H7 (cell line): Measurements from ENCODE around the gene RAB38. TPM values are rescaled to one million over a fixed set of nuclear protein-coding genes. Genes with fewer than 3 reads are reported as not detected.

Experiments used
- DNase-seq: peaks from one replicate; pipeline ENCODE4 v3.0.0; 2012
- H3K27me3 ChIP-seq: 2 replicates; pipeline ENCODE4 v1.6.0; 2011; ENCODE audit warnings: mild to moderate bottlenecking, low read length; ENCODE audit not compliant: control insufficient read depth, insufficient read depth
- H3K36me3 ChIP-seq: replicated peaks from 2 replicates; pipeline ENCODE4 v1.5.1; 2011; ENCODE audit warnings: low read length; ENCODE audit not compliant: control insufficient read depth, insufficient read depth
- H3K4me3 ChIP-seq: 2 replicates; pipeline ENCODE4 v1.5.1; 2011; ENCODE audit warnings: low read depth, mild to moderate bottlenecking, control low read depth, low read length, moderate library complexity; ENCODE audit not compliant: insufficient read depth
- total RNA-seq: library from RNA; depleted of rRNA; stranded (reverse); fragments of >200 nt; shearing (Covaris generic); gene quantifications from 2 replicates; pipeline ENCODE4 v1.2.3, GENCODE V29; 2014

Gene RAB38
- total RNA-seq, 1 experiment from 2014 or later = 17.0 TPM

DNA sequence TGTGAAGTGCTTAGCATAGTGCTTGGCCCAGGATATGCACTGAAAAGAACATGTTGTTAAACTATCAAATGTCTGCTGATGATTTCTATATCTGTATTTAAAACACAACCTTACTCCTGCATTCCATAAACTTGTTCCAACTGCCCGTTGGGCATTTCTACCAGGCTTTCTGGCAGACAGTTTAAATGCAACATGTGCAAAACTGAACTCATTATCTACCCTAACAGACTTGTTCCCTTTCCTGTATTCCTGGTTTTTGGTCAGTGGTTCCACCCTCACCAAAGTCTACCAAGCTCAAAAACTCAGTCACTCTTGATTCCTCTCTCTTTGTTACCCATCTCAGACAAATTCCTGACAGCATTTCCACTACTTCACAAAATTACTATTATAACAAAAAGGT lies 6.5 kb upstream of the RAB38 start:
- Histone ChIP-seq H3K27me3 (no peaks in the 10 kb centered on the region), H3K36me3 (no peaks in the 10 kb centered on the region), H3K4me3 (no peak overlapping the region)
- DNase-seq = no peak

DNA sequence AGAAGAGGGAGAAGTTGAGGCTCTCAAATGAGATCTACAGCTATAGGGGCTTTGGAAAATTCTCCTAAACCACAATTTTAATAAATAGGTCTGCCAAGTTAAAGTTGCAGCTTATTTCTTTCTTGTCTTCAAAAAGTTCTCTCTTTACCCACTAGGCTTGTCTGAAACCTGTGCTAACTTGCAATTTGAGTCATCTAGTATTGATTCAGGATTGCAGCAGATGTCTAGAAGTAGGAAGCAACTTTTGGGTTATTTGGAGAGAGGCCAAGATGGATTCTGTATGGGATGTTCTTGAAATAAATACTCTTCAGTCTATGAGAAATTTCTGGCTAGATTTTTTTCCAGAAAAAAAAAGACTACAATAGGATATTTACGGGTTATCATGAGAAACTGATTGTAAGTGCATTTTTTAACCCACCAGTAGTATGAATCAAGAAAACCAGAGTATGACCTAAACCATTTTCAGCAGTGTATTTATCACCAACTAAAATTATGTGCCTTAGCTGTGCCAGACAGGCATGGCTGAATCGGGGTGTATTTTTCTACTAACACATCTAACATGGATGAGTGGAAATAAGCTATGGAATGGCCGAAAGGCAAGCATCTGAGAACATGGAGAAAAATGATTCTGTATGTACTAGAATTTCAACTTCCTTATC lies 4.9 kb upstream of the RAB38 start:
- no peaks in the 10 kb centered on the region for H3K36me3 ChIP-seq
- DNase-seq = no peak
- no peak overlapping the region for H3K4me3 ChIP-seq
- no peaks in the 10 kb centered on the region; the same call in 1 of the 2 replicates for H3K27me3 ChIP-seq

DNA sequence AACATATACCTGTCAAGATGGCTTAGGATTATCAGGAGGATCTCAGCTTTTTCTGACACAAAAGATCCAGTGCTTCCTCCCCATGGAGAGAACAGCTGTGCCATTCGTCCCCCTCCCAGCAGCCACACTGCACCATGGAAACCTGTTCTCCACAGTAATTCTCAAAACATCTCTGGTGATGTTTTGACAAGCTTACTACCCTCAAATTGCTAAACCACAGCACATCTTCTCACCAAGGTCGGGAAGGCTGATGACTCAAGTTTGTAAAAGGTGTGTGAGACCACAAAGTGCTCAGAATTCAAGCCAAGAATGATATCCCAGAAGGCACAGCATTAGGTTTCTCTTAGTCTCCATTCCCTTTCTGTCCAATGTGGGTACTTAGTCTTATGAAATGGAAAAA lies 3.9 kb upstream of the RAB38 start:
- no peaks in the 10 kb centered on the region for H3K36me3 ChIP-seq
- no peak overlapping the region for H3K4me3 ChIP-seq
- H3K27me3 ChIP-seq = no peaks in the 10 kb centered on the region; the same call in 1 of the 2 replicates
- DNase-seq = no peak

DNA sequence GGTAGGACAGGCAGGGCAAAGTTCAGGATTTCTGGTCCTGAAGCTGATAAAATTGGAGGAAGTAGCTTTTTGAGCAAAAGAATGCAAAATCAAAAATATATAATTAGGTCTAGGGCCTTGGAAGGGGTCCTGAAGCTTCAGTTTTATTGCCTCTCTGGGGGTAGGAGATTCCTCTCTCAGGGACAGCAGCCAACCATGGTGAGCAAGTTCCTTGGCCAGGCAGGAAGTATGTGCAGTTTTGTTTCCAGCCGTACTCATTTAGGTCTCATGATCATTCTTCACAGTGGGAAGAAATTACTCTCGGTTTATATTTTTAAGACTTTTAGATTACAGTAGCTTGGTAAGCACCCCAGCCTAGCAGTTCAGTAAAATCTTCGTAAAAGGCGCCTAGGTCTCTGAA lies 2.9 kb upstream of the RAB38 start:
- Histone ChIP-seq H3K36me3 (no peaks in the 10 kb centered on the region), H3K27me3 (no peaks in the 10 kb centered on the region; the same call in 1 of the 2 replicates), H3K4me3 (no peak overlapping the region)
- no peak for DNase-seq

DNA sequence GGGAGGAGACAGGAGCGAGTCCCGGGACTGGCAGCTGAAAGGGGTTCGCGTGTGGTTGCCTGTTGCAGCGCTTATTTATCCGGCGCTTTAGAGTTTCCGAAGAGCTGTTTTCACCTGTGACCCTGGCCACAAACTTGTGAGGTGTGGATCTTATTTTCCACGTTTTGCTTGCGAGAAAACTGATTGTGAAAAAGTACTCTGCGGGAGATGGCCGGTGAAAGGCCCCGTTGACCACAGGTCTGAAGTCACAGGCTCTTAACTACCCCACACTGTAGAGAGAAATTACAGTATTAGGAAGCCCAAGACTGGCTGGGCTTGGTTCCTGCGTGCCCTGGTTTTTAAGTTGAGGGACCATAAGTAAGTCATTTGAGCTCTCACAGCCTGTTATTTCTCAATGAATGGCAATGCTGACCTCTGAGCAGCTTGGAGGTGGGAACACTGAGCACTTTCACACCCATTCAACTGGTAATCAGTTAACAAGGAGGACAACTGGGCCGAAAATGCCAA lies 379 bp upstream of the RAB38 start:
- H3K27me3 ChIP-seq = no peaks in the 10 kb centered on the region; the same call in 1 of the 2 replicates
- H3K36me3 ChIP-seq = no peaks in the 10 kb centered on the region
- H3K4me3 ChIP-seq = peak overlapping the region; percentile 59
- peak; percentile 22 for DNase-seq

DNA sequence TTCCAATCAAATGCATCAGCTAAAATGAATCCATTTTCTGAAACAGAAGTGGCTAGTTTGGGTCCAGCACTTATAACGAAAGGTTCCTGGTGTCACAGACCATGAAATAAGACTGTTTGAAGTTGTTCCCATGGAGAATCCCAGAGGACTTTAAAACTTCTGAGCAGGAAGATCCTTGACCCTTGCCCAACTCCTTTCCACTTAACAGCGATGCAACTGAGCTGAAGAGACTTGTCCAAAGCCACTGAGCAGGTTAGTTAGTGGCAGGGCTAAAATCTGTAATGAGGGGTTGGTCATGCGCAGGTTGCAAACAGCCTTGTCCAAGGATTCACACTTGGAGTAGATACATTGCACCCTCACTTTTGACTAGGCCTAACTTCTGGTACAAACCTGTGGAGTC lies 1.3 kb downstream of the RAB38 start:
- H3K4me3 ChIP-seq = no peak overlapping the region
- DNase-seq = no peak
- no peaks in the 10 kb centered on the region for H3K36me3 ChIP-seq
- H3K27me3 ChIP-seq = no peaks in the 10 kb centered on the region; the same call in 1 of the 2 replicates

DNA sequence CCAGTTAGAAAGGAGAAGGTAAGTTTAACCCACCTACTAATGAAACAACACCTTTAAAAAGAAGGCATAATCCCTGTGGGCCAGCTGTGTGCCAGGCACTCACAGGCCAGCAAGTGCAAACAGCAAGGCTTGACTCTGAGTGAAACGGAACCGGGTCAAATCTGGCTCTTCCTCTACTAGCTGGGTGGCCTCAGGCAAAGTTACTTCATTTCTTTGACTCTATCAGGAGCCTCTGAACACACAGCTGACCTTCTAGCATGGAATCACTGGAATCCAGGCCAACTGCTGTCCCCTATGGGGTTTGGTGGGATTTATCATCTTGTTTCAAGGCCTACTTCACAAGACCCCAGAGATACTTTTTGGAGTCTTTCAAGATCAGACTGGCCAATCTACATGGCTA lies 3.3 kb downstream of the RAB38 start:
- Histone ChIP-seq H3K4me3 (no peak overlapping the region), H3K27me3 (no peaks in the 10 kb centered on the region; the same call in 1 of the 2 replicates), H3K36me3 (no peaks in the 10 kb centered on the region)
- DNase-seq = no peak

DNA sequence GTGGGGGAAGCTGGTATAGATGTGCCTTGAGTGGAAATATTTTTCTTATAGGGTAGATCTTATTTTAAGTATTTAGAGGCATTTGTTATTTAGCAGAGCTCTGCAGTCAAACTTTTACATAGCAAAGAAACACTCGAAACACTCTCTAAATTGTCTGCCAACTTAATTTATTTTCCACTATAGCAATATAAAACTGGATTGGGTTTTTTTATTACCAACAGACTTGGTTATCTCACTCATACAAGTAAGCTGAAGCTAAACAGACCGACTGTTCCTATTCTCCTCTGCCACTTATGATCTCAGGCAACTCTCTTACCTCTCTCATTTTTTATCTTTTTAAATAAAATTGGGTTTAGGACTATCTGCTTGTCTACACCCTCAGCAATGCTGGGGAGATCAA lies 4.6 kb downstream of the RAB38 start:
- no peak overlapping the region for H3K4me3 ChIP-seq
- no peaks in the 10 kb centered on the region; the same call in 1 of the 2 replicates for H3K27me3 ChIP-seq
- no peaks in the 10 kb centered on the region for H3K36me3 ChIP-seq
- no peak for DNase-seq

DNA sequence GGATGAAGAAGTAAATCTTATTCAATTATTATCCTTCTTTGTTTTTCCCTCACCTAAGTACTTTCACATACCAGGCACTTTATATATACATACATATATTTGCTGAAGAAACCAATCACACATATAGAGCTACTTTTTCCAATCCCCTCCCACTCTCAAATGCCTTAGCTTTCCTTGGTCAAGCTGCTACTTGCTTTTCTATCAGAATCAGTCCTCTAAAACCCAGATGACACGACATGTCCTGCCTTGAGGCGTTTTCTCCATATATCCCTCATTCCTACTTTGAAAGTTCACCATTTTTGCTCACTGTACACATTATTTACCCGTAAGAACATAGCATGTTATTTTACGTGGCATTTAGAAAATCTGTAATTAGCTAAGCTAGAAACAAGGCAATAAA lies 5.4 kb downstream of the RAB38 start:
- DNase-seq = no peak
- Histone ChIP-seq H3K36me3 (no peaks in the 10 kb centered on the region), H3K27me3 (no peaks in the 10 kb centered on the region), H3K4me3 (no peak overlapping the region)

DNA sequence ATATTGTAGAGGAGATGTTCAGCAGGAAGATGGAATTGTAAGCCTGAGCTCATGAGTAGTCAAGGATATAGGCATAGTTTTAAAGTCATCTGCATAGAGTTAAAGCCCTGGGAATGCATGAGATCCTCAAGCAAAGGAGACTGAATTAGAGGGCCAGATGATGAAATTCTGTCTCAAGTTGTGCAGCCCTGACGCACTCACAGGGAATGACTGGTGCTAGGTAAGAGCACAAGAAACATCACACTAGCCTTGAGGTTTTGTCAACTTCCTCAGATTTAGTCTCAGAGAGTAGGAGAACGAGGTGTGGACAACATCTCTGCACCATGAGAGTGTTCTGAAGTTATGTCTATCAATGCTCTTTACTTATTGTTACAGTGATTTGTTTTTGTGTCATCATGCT lies 5.8 kb downstream of the RAB38 start:
- Histone ChIP-seq H3K27me3 (no peaks in the 10 kb centered on the region), H3K36me3 (no peaks in the 10 kb centered on the region), H3K4me3 (no peak overlapping the region)
- DNase-seq = no peak

DNA sequence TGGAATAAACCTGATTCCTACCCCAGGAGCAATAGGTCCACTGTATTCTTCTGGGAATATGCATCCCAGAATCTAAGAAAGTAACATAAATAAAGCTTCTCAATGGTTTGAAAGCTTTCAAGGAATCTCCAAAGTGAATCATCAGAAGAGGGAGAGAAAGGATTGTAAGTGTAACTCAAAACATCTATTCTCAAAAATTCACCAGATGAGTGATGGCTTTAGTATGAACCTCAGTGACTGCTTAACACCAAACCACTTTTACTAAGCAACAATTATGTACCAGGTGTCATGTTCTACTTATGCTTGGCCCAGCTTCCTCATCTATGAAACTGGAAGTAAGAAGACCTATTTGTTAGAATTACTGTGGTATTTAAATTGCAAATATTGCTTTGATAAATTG lies 7.4 kb downstream of the RAB38 start:
- Histone ChIP-seq H3K4me3 (no peak overlapping the region), H3K27me3 (no peaks in the 10 kb centered on the region), H3K36me3 (no peaks in the 10 kb centered on the region)
- DNase-seq = no peak

DNA sequence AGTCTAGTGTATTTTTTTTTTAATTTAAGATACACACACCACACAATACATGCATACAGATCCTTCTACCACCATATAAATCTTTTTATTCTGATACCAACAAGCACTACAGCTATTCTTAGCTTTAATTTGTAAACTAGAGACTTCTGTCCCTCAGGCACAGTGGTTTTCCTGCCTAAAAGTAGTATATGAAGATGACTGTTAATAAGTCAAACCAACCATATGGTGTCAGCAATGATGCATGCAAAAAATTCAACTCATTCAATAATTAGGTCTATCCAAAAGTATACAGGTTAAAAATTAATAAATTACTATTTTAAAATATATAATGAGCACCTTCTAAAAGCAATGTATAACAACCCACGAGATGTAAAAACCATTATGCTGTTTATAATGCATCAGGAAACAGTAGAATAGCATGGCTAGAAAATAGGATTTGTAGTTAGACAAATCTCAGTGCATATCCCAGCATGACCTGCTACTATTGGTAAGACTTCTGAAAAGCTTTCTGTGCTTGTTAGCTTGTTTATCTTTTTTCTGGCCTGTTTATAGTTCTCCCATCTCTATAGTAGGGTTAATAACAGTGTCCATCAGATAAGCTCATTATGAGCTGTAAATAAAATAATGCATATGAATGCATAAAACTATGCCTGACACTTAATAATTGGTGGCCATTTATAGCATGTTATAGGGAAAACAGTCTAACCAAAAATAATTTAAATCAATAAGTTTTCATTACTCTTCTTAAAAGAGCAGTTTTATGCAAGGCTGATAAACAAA lies 10.2 kb downstream of the RAB38 start:
- Histone ChIP-seq H3K27me3 (no peaks in the 10 kb centered on the region), H3K36me3 (no peaks in the 10 kb centered on the region), H3K4me3 (no peak overlapping the region)
- DNase-seq = no peak

DNA sequence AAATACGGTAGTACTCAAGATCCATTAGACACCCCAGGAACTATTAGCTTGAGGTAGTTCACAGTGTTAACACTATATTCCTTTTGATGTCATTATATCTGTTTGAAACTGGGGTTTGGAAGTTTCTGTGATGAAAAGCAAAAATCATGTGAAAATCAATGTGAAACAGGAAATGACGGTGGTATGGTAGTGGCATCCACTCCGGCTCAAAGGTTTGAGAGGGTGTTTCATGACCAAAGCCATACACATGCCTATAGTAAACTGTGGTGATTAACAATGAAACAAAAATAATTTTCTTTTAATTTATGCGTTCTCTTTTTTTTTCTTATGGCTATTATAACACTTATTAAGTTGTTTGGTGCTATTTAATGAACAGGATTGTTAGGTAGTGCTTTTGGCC lies 10.9 kb downstream of the RAB38 start:
- H3K27me3 ChIP-seq = no peaks in the 10 kb centered on the region
- H3K36me3 ChIP-seq = no peaks in the 10 kb centered on the region
- DNase-seq = no peak
- H3K4me3 ChIP-seq = no peak overlapping the region

DNA sequence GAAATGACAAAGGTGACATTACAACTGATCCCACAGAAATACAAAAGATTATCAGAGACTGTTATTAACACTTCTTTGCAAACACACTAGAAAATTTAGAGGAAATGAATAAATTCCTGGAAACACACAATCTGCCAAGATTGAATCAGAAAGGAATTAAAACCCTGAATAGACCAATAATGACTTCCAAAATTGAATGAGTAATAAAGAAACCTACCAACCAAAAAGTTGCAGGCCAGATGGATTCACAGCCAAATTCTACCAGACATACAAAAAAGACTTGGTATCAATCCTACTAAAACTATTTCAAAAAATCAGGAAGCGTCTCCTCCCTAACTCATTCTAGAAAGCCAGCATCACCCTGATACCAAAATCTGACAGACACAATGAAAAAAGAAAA lies 17.2 kb downstream of the RAB38 start:
- Histone ChIP-seq H3K36me3 (no peaks in the 10 kb centered on the region), H3K4me3 (no peak overlapping the region), H3K27me3 (no peaks in the 10 kb centered on the region)
- no peak for DNase-seq

DNA sequence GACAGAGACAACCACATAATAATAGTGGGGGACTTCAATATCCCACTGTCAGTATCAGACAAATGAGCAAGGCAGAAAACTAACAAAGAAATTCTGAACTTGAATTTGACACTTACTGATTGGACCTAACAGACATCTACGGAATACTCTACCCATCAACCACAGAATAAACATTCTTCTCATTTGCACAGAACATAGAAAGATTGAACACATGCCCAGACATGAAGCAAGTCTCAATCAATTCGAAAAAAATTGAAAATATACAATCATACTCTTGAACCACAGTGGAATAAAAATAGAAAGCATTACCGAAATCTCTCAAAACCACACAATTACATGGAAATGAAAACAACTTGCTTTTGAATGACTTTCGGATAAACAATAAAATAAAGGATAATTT lies 17.9 kb downstream of the RAB38 start:
- Histone ChIP-seq H3K36me3 (no peaks in the 10 kb centered on the region), H3K27me3 (no peaks in the 10 kb centered on the region), H3K4me3 (no peak overlapping the region)
- no peak for DNase-seq
